PC-9 (cell line): ENCODE measurements around the gene PTPRG.

Experiments
- CTCF ChIP-seq: fragments of 200-600 bp; sonication (generic); conservative IDR thresholded peaks from 2 replicates; pipeline ENCODE4 v1.6.1; 2017; ENCODE audit warnings: mixed run types, antibody characterized with exemption, mild to moderate bottlenecking, moderate library complexity
- EZH2 ChIP-seq: fragments of 200-600 bp; sonication (generic); IDR thresholded peaks from 2 replicates; pipeline ENCODE4 v1.8.0; 2017; ENCODE audit warnings: antibody characterized with exemption, low read depth

- no peak for TF ChIP-seq CTCF
- TF ChIP-seq EZH2 = no peak
These were observed 4.2 kb downstream of the PTPRG start for GRCh38 chr3:61565569-61565968.
